IMR-90 (cell line): ENCODE results near the gene HACL1. TPM values are rescaled to one million over a fixed set of nuclear protein-coding genes. Genes with fewer than 3 reads are reported as not detected.

Experiments used
- ATAC-seq: fragments of 200-7000 bp; cut with Tn5 transposase; 2 replicates; pipeline ENCODE4 v1.9.1; 2020; ENCODE audit warnings: low read depth, mild to moderate bottlenecking, moderate library complexity
- BruUV-seq: library from RNA; stranded (reverse); fragments of 400-500 nt; replicated peaks from 2 replicates; lab custom pipeline; 2021; lab: Mats Ljungman, UMichigan
- CTCF ChIA-PET: fragments of 300-600 bp; formaldehyde crosslinking; extraction: SDS; loops from one replicate; lab custom pipeline; 2021; ENCODE audit warnings: antibody characterized with exemption; lab: Yijun Ruan, JAX
- POLR2A ChIA-PET: fragments of 300-600 bp; sonication (Branson Sonifier 250); formaldehyde crosslinking; loops from one replicate; lab custom pipeline; 2022; ENCODE audit warnings: antibody characterized with exemption; ENCODE audit not compliant: unreplicated experiment; lab: Charles Lee
- DNase-seq: peaks from one replicate; pipeline ENCODE4 v3.0.0; 2013
- H2AFZ ChIP-seq: replicated peaks from 2 replicates; pipeline ENCODE3; 2013; ENCODE audit warnings: low read length, mild to moderate bottlenecking; ENCODE audit not compliant: poor library complexity
- H2AK5ac ChIP-seq: 2 replicates; pipeline ENCODE4 v1.6.1; 2013; ENCODE audit warnings: low read depth, low read length, inconsistent platforms
- H2AK9ac ChIP-seq: replicated peaks from 2 replicates; pipeline ENCODE3; 2013; ENCODE audit warnings: mild to moderate bottlenecking, low read depth, low read length, moderate library complexity; ENCODE audit not compliant: poor library complexity
- H2BK120ac ChIP-seq: 2 replicates; pipeline ENCODE4 v1.6.1; 2013; ENCODE audit warnings: low read depth, low read length, inconsistent platforms
- H2BK15ac ChIP-seq: 3 replicates; pipeline ENCODE4 v1.6.1; 2013; ENCODE audit warnings: low read depth, low read length, inconsistent platforms
- H2BK20ac ChIP-seq: 2 replicates; pipeline ENCODE4 v1.6.1; 2013; ENCODE audit warnings: low read depth, mild to moderate bottlenecking, inconsistent platforms, low read length, moderate library complexity
- H2BK5ac ChIP-seq: 2 replicates; pipeline ENCODE4 v1.6.1; 2013; ENCODE audit warnings: mild to moderate bottlenecking, low read depth, low read length, inconsistent platforms; ENCODE audit not compliant: poor library complexity, severe bottlenecking
- H3K14ac ChIP-seq: replicated peaks from 2 replicates; pipeline ENCODE4 v1.6.1; 2013; ENCODE audit warnings: low read depth, low read length, inconsistent platforms
- H3K18ac ChIP-seq: 2 replicates; pipeline ENCODE4 v1.6.1; 2013; ENCODE audit warnings: low read depth, low read length, control low read depth
- H3K23ac ChIP-seq: 2 replicates; pipeline ENCODE4 v1.6.1; 2013; ENCODE audit warnings: low read depth, low read length, inconsistent platforms
- H3K27ac ChIP-seq: 2 replicates; pipeline ENCODE4 v1.5.1; 2013; ENCODE audit warnings: mild to moderate bottlenecking, control low read depth, low read length; ENCODE audit not compliant: insufficient read depth
- H3K27me3 ChIP-seq: 2 replicates; pipeline ENCODE4 v1.6.1; 2013; ENCODE audit warnings: low read length; ENCODE audit not compliant: control insufficient read depth, insufficient read depth
- H3K36me3 ChIP-seq: 2 replicates; pipeline ENCODE4 v1.6.1; 2013; ENCODE audit warnings: low read length, mixed read lengths; ENCODE audit not compliant: control insufficient read depth, insufficient read depth
- H3K4ac ChIP-seq: 2 replicates; pipeline ENCODE4 v1.6.1; 2013; ENCODE audit warnings: low read depth, low read length, inconsistent platforms
- H3K4me1 ChIP-seq: 2 replicates; pipeline ENCODE4 v1.6.1; 2013; ENCODE audit warnings: low read length, mixed read lengths; ENCODE audit not compliant: control insufficient read depth, insufficient read depth
- H3K4me2 ChIP-seq: 2 replicates; pipeline ENCODE4 v1.6.1; 2013; ENCODE audit warnings: low read depth, mild to moderate bottlenecking, control low read depth, low read length, moderate library complexity
- H3K4me3 ChIP-seq: 2 replicates; pipeline ENCODE4 v1.5.1; 2013; ENCODE audit warnings: low read depth, mild to moderate bottlenecking, control low read depth, low read length, moderate library complexity; ENCODE audit not compliant: insufficient read depth
- H3K56ac ChIP-seq: 2 replicates; pipeline ENCODE4 v1.6.1; 2013; ENCODE audit warnings: low read length, inconsistent platforms; ENCODE audit not compliant: insufficient read depth; ENCODE audit errors: extremely low read depth
- H3K79me1 ChIP-seq, 2 experiments: 2 replicates each; pipeline ENCODE4 v1.6.1; 2013; ENCODE audit warnings: low read length in 2 of 2, inconsistent platforms in 1 of 2, low read depth in 1 of 2
- H3K9ac ChIP-seq: 2 replicates; pipeline ENCODE4 v1.6.1; 2013; ENCODE audit warnings: low read depth, low read length, control low read depth
- H3K9me1 ChIP-seq: 2 replicates; pipeline ENCODE4 v1.6.1; 2013; ENCODE audit warnings: low read length, inconsistent platforms; ENCODE audit not compliant: insufficient read depth
- H3K9me3 ChIP-seq: 2 replicates; pipeline ENCODE4 v1.6.1; 2013; ENCODE audit warnings: low read length; ENCODE audit not compliant: control insufficient read depth, insufficient read depth
- H4K20me1 ChIP-seq: 2 replicates; pipeline ENCODE4 v1.6.1; 2013; ENCODE audit warnings: low read length, inconsistent platforms; ENCODE audit not compliant: insufficient read depth
- H4K5ac ChIP-seq: 2 replicates; pipeline ENCODE4 v1.6.1; 2013; ENCODE audit warnings: mild to moderate bottlenecking, low read depth, low read length, control low read depth
- H4K8ac ChIP-seq, 2 experiments: 2 replicates each; pipeline ENCODE4 v1.6.1; 2013; ENCODE audit warnings: low read depth in 2 of 2, low read length in 2 of 2, control low read depth in 1 of 2, inconsistent platforms in 1 of 2
- H4K91ac ChIP-seq: 2 replicates; pipeline ENCODE4 v1.6.1; 2013; ENCODE audit warnings: low read depth, low read length, inconsistent platforms; ENCODE audit not compliant: insufficient read depth
- CHD1 ChIP-seq: IDR thresholded peaks from 2 replicates; pipeline ENCODE4 v1.6.1; 2012; ENCODE audit warnings: low read depth, low read length, improper control_type of control experiment
- ELK1 ChIP-seq: fragments of 150-350 bp; IDR thresholded peaks from 2 replicates; pipeline ENCODE4 v1.6.1; 2016; ENCODE audit warnings: low read depth, mild to moderate bottlenecking, low read length, moderate library complexity, borderline replicate concordance
- MAFK ChIP-seq: IDR thresholded peaks from 2 replicates; pipeline ENCODE4 v1.6.1; 2012; ENCODE audit warnings: low read depth, low read length, improper control_type of control experiment
- MXI1 ChIP-seq: IDR thresholded peaks from 2 replicates; pipeline ENCODE4 v1.6.1; 2012; ENCODE audit warnings: low read depth, mild to moderate bottlenecking, low read length, moderate library complexity, borderline replicate concordance
- RCOR1 ChIP-seq: IDR thresholded peaks from 2 replicates; pipeline ENCODE4 v1.6.1; 2012; ENCODE audit warnings: mild to moderate bottlenecking, low read length, improper control_type of control experiment; ENCODE audit not compliant: insufficient replicate concordance
- WGBS, 2 experiments: methylation state at CpG; one replicate each; pipeline versions ENCODE4 v1.1.5 to v1.1.7; 2013; ENCODE audit warnings: missing lambda C conversion rate in 2 of 2; ENCODE audit not compliant: insufficient read length in 1 of 2; ENCODE audit errors: extremely low coverage in 2 of 2; 5-methylcytosine and 5-hydroxymethylcytosine counted together
- dilution Hi-C: fragments of 300-500 bp; cut with HindIII; formaldehyde crosslinking; loops from one replicate; pipeline ENCODE4 v1.14.3; 2018; ENCODE audit warnings: low sequenced_read_pairs; ENCODE audit not compliant: unreplicated experiment
- in situ Hi-C: fragments of 300-500 bp; cut with MboI; formaldehyde crosslinking; loops from 3 replicates; pipeline ENCODE4 v1.14.3; 2019; ENCODE audit warnings: low sequenced_read_pairs, inconsistent platforms, mixed read lengths
- intact Hi-C: fragments of 100-400 bp; cut with micrococcal nuclease; formaldehyde crosslinking; loops from 2 replicates; pipeline ENCODE4 v1.10.0; 2022
- polyA plus RNA-seq, 3 experiments: library from polyadenylated mRNA; depleted of rRNA; stranded (reverse); fragments of >200 nt; gene quantifications; 2 replicates each; pipeline ENCODE4 v1.2.3, GENCODE V29; 2012; ENCODE audit warnings: low replicate concordance in 1 of 3
- total RNA-seq: library from RNA; depleted of rRNA; stranded (reverse); fragments of >200 nt; gene quantifications from 2 replicates; pipeline ENCODE4 v1.2.3, GENCODE V29; 2012

Gene HACL1
- total and polyA plus RNA-seq, 2 of the 4 experiments (the other 2 are of a cell fraction): 9.9 to 28.1 TPM

- Histone ChIP-seq H3K4me2 (peak overlapping the region; percentile 39; the same call in 1 of the 2 replicates), H3K79me1 (peaks cover 15 to 42% of the 10 kb centered on the region in 2 experiments; a peak in 3 of 4 replicates), H2BK5ac (peak overlapping the region; percentile 92), H2BK120ac (peak overlapping the region; percentile 99), H4K8ac (peak overlapping the region; percentile 65 to 95), H3K9me3 (no peaks in the 10 kb centered on the region), H3K9ac (no peak overlapping the region; the same call in 1 of the 2 replicates), H3K36me3 (no peaks in the 10 kb centered on the region), H3K27ac (peak overlapping the region; percentile 32), H3K56ac (peak overlapping the region; percentile 82), H3K4ac (peak overlapping the region; percentile 97), H3K4me1 (peaks cover 38% of the 10 kb centered on the region), H3K27me3 (no peaks in the 10 kb centered on the region), H4K91ac (peak overlapping the region; percentile 98), H2AFZ (no peak overlapping the region), H4K20me1 (no peaks in the 10 kb centered on the region), H3K23ac (peak overlapping the region; percentile 92), H4K5ac (peak overlapping the region; percentile 88; the same call in 1 of the 2 replicates), H2BK20ac (peak overlapping the region; percentile 99), H3K9me1 (peaks cover 25% of the 10 kb centered on the region), H3K14ac (peak overlapping the region; percentile 90), H3K18ac (peak overlapping the region; percentile 89; the same call in 1 of the 2 replicates), H2AK5ac (peak overlapping the region; percentile 93), H2AK9ac (no peak overlapping the region), H2BK15ac (peak overlapping the region; percentile 98; the same call in 2 of the 3 replicates), H3K4me3 (no peak overlapping the region)
- POLR2A ChIA-PET: interaction anchor here (1.1 kb wide), 1 partner anchor 162 kb away, joined by 3 read pairs; no protein-coding TSS in a partner anchor
- intact Hi-C loops: loop anchor here (5.0 to 10.0 kb wide), 3 partner anchors 163 to 610 kb away; partner anchors contain the start of gene ANKRD28
- BruUV-seq: no TSS peak
- CTCF ChIA-PET: interaction anchor here (1.2 to 1.7 kb wide), 5 partner anchors 9 to 348 kb away, joined by 3 to 6 read pairs (median 4); no protein-coding TSS in a partner anchor
- TF ChIP-seq MAFK (peak; percentile 75), ELK1 (no peak), MXI1 (no peak), CHD1 (no peak), RCOR1 (no peak)
- ATAC-seq (no peak), DNase-seq (no peak)
- WGBS, 2 experiments: 20% methylated on average over 1 of the region's 2 CpGs; no CpG with 5 or more reads in 1 of the 2 experiments
- dilution Hi-C loops: no loop called here
- in situ Hi-C loops: loop anchor here (25.0 kb wide), 2 partner anchors 428 to 603 kb away; no protein-coding TSS in a partner anchor
Observed at GRCh38 chr3:15634671-15635070, 33.3 kb upstream of the HACL1 start.
